DMS79 treated with DMSO at 0.1 percent for 48 hours (cell line): Measurements from ENCODE around the gene TOP2B.
A peak's percentile ranks its signal among the peaks of the same experiment; 100 is the strongest.

ENCODE experiments used
- DNase-seq: peaks from one replicate; lab custom pipeline; 2025; lab: John Stamatoyannopoulos, UW

TOP2B gene

GRCh38 chr3:25674670-25675069 lies 10.0 kb upstream of the TOP2B start:
- DNase-seq: no peak

GRCh38 chr3:25673738-25674298 lies 9.1 kb upstream of the TOP2B start:
- DNase-seq: no peak

- DNase-seq: peak; percentile 44
Measured at GRCh38 chr3:25665315-25666280, 891 bp upstream of the TOP2B start.

GRCh38 chr3:25663869-25664811 lies 567 bp downstream of the TOP2B start:
- DNase-seq: no peak

- peak; percentile 33 for DNase-seq
Measured at GRCh38 chr3:25663347-25663868, 1.3 kb downstream of the TOP2B start.

GRCh38 chr3:25662736-25663320 lies 1.9 kb downstream of the TOP2B start:
- no peak for DNase-seq

GRCh38 chr3:25661694-25662437 lies 2.8 kb downstream of the TOP2B start:
- peak; percentile 15 for DNase-seq

GRCh38 chr3:25658836-25659235 lies 5.9 kb downstream of the TOP2B start:
- DNase-seq: no peak

GRCh38 chr3:25657293-25657692 lies 7.4 kb downstream of the TOP2B start:
- no peak for DNase-seq

- DNase-seq: no peak
Measured at GRCh38 chr3:25655659-25656058, 9.0 kb downstream of the TOP2B start.

- DNase-seq: no peak
Measured at GRCh38 chr3:25654576-25654975, 10.1 kb downstream of the TOP2B start.

GRCh38 chr3:25653322-25653721 lies 11.4 kb downstream of the TOP2B start:
- DNase-seq: no peak

- DNase-seq: no peak
Measured at GRCh38 chr3:25652921-25653320, 11.8 kb downstream of the TOP2B start.

- DNase-seq: no peak
Measured at GRCh38 chr3:25648925-25649830, 15.5 kb downstream of the TOP2B start.

GRCh38 chr3:25648107-25648535 lies 16.6 kb downstream of the TOP2B start:
- DNase-seq: no peak

- DNase-seq: no peak
Measured at GRCh38 chr3:25635038-25635437, 29.7 kb downstream of the TOP2B start.

- DNase-seq: no peak
Measured at GRCh38 chr3:25633919-25634318, 30.8 kb downstream of the TOP2B start.

- DNase-seq: no peak
Measured at GRCh38 chr3:25631989-25632388, 32.7 kb downstream of the TOP2B start.

GRCh38 chr3:25621087-25621486 lies 43.6 kb downstream of the TOP2B start:
- no peak for DNase-seq

- DNase-seq: no peak
Measured at GRCh38 chr3:25620493-25620892, 44.2 kb downstream of the TOP2B start.
